Right ventricle myocardium inferior (tissue), 1 donor: ENCODE results near the gene LEP. TPM values are rescaled to one million over a fixed set of nuclear protein-coding genes. Genes with fewer than 3 reads are reported as not detected.
A peak's percentile ranks its signal among the peaks of the same experiment; 100 is the strongest.
"Not testable (repeated sequence)": the region's sequence is repeated elsewhere in the genome, so short reads cannot be mapped to it uniquely, and the experiment has no call there.

Experiments used
- ATAC-seq: fragments of 200-7000 bp; cut with Tn5 transposase; one replicate; pipeline ENCODE4 v1.9.1; 2020; ENCODE audit warnings: mild to moderate bottlenecking, moderate library complexity
- DNase-seq: peaks from one replicate; pipeline ENCODE4 v3.0.0; 2021; ENCODE audit errors: missing footprints
- intact Hi-C: fragments of 100-400 bp; cut with DNase I; formaldehyde crosslinking; loops from one replicate; pipeline ENCODE4 v1.11.0; 2022
- microRNA-seq: library from miRNA; unstranded; fragments of <30 nt; microRNA quantifications from one replicate; pipeline ENCODE4 v1.2.0, GENCODE V29; 2020
- total RNA-seq: library from RNA; stranded (reverse); fragmentation: NEBNext Ultra II Directional; extraction: Animal tissue kit (Norgen Biotek cat#: 25700); gene quantifications from one replicate; pipeline ENCODE4 v1.2.1, GENCODE V29; 2021
- donor health status: DM: no; HTN: yes; CAD: no; lungs with severe emphysema.

Gene LEP
- total RNA-seq, 1 donor from 2014 or later = 2.7 TPM

GRCh38 chr7:128298004-128298403 lies 56.9 kb downstream of the LEP start:
- ATAC-seq, intact Hi-C loops, DNase-seq: not testable (repeated sequence)

- ATAC-seq (no peak), DNase-seq (no peak)
- intact Hi-C loops = no loop called here
Observed at GRCh38 chr7:128299109-128299607, 58.1 kb downstream of the LEP start.

GRCh38 chr7:128302139-128302538 lies 61.1 kb downstream of the LEP start:
- intact Hi-C loops = no loop called here
- no peak for DNase-seq
- ATAC-seq = peak; percentile 30

- intact Hi-C loops = no loop called here
- ATAC-seq = no peak
- no peak for DNase-seq
Observed at GRCh38 chr7:128303133-128303532, 62.1 kb downstream of the LEP start.

- intact Hi-C loops = no loop called here
- no peak for DNase-seq
- ATAC-seq = no peak
Observed at GRCh38 chr7:128303643-128304042, 62.6 kb downstream of the LEP start.

GRCh38 chr7:128304212-128304611 lies 63.1 kb downstream of the LEP start:
- intact Hi-C loops = no loop called here
- DNase-seq (no peak), ATAC-seq (no peak)

- ATAC-seq = no peak
- no peak for DNase-seq
- intact Hi-C loops = no loop called here
Observed at GRCh38 chr7:128307061-128307460, 66.0 kb downstream of the LEP start.

Small RNA genes lying within 50 kb of the gene (microRNA-seq; reads per million reads assigned to microRNA genes)
- gene MIR129-1 = not detected

Other genes with a start within 250 kb of the LEP start
- gene LRRC4, start 209.8 kb upstream of the LEP start, total RNA-seq = 2.4 TPM
- 31.7 TPM for gene RBM28, start 102.6 kb downstream of the LEP start, total RNA-seq
- gene PRRT4, start 120.4 kb downstream of the LEP start, total RNA-seq = 2.7 TPM
- gene IMPDH1, start 168.7 kb downstream of the LEP start, total RNA-seq = 25.5 TPM
- 5.9 TPM for gene HILPDA, start 214.6 kb downstream of the LEP start, total RNA-seq
- 17.1 TPM for gene METTL2B, start 235.5 kb downstream of the LEP start, total RNA-seq